Uterus (tissue), 4 donors: ENCODE data around the gene CFAP73. TPM values are rescaled to one million over a fixed set of nuclear protein-coding genes. Genes with fewer than 3 reads are reported as not detected.

Source experiments
- DNase-seq, 2 donors: peaks; one replicate each; pipeline ENCODE4 v3.0.0-alpha.2; 2019 to 2020
- H3K27ac ChIP-seq, 2 donors: fragments of 200-600 bp; sonication (generic); 1 replicate in 1 of 2; 2 replicates in 1 of 2; pipeline ENCODE4 v1.5.1; 2016 to 2018
- H3K27me3 ChIP-seq, 2 donors: fragments of 200-600 bp; sonication (generic); one replicate each; pipeline ENCODE4 v1.5.1; 2018 to 2019; ENCODE audit warnings: control low read depth in 1 of 2
- H3K36me3 ChIP-seq, 2 donors: fragments of 200-600 bp; sonication (generic); one replicate each; pipeline ENCODE4 v1.5.1; 2019; ENCODE audit warnings: control low read depth in 1 of 2
- H3K4me1 ChIP-seq, 2 donors: fragments of 200-600 bp; sonication (generic); one replicate each; pipeline ENCODE4 v1.5.1; 2018 to 2019; ENCODE audit warnings: control low read depth in 1 of 2
- H3K4me3 ChIP-seq, 2 donors: fragments of 200-600 bp; sonication (generic); 1 replicate in 1 of 2; 2 replicates in 1 of 2; pipeline ENCODE4 v1.5.1; 2018 to 2019; ENCODE audit warnings: mild to moderate bottlenecking in 1 of 2
- H3K9me3 ChIP-seq, 2 donors: fragments of 200-600 bp; sonication (generic); one replicate each; pipeline ENCODE4 v1.5.1; 2019; ENCODE audit warnings: control low read depth in 1 of 2
- POLR2A ChIP-seq, 2 donors: fragments of 450-650 bp; IDR thresholded peaks; one replicate each; pipeline ENCODE4 v1.6.1; 2016; ENCODE audit warnings: antibody characterized with exemption in 2 of 2, mild to moderate bottlenecking in 1 of 2, moderate library complexity in 1 of 2
- intact Hi-C: fragments of 100-400 bp; cut with DNase I; formaldehyde crosslinking; loops from one replicate; pipeline ENCODE4 v1.15.1; 2023; ENCODE audit warnings: low total_unique reads
- total RNA-seq, 4 donors: library from RNA; depleted of rRNA in 3 of 4; stranded (reverse); fragments of >200 nt in 3 of 4; gene quantifications; one replicate each; pipeline versions ENCODE4 v1.1.0 to v1.2.4, GENCODE V29; 2014 to 2023
- TF ChIP-seq, protein P1 (sequence below), 4 experiments: fragments of 200-600 bp in 2 of 4; fragments of 450-650 bp in 2 of 4; sonication (generic) in 2 of 4; IDR thresholded peaks; one replicate each; pipeline ENCODE4 v1.5.1; 2016 to 2019; ENCODE audit warnings: antibody characterized with exemption in 4 of 4, mild to moderate bottlenecking in 2 of 4, moderate library complexity in 1 of 4
- donor health status: DM: yes; HTN: yes; CAD: no.

The CFAP73 gene
- total RNA-seq, 4 donors from 2014 or later = 0.67 to 2.6 TPM; not detected in 2

GRCh38 chr12:113191227-113191626 lies 41.7 kb downstream of the CFAP73 start:
- H3K27me3 ChIP-seq = no peaks in the 10 kb centered on the region
- no peaks in the 10 kb centered on the region for H3K36me3 ChIP-seq
- intact Hi-C loops = no loop called here
- peaks cover 0 to 13% of the 10 kb centered on the region in 2 donors for H3K4me1 ChIP-seq
- H3K27ac ChIP-seq = no peak overlapping the region
- TF ChIP-seq POLR2A (IDR thresholded peaks at IDR 0.05) = no peak
- TF ChIP-seq, protein P1, sequence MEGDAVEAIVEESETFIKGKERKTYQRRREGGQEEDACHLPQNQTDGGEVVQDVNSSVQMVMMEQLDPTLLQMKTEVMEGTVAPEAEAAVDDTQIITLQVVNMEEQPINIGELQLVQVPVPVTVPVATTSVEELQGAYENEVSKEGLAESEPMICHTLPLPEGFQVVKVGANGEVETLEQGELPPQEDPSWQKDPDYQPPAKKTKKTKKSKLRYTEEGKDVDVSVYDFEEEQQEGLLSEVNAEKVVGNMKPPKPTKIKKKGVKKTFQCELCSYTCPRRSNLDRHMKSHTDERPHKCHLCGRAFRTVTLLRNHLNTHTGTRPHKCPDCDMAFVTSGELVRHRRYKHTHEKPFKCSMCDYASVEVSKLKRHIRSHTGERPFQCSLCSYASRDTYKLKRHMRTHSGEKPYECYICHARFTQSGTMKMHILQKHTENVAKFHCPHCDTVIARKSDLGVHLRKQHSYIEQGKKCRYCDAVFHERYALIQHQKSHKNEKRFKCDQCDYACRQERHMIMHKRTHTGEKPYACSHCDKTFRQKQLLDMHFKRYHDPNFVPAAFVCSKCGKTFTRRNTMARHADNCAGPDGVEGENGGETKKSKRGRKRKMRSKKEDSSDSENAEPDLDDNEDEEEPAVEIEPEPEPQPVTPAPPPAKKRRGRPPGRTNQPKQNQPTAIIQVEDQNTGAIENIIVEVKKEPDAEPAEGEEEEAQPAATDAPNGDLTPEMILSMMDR (IDR thresholded peaks at IDR 0.05) = no peak
- no peak overlapping the region for H3K4me3 ChIP-seq
- H3K9me3 ChIP-seq = no peaks in the 10 kb centered on the region
- no peak for DNase-seq

- no peak overlapping the region for H3K4me3 ChIP-seq
- no peak for DNase-seq
- intact Hi-C loops = no loop called here
- H3K27ac ChIP-seq = peak overlapping the region in 1 of 2 donors; percentile 56
- no peaks in the 10 kb centered on the region for H3K9me3 ChIP-seq
- no peaks in the 10 kb centered on the region for H3K36me3 ChIP-seq
- H3K4me1 ChIP-seq = peaks cover 0 to 6% of the 10 kb centered on the region in 2 donors
- H3K27me3 ChIP-seq = no peaks in the 10 kb centered on the region
- no peak for TF ChIP-seq POLR2A (IDR thresholded peaks at IDR 0.05)
- TF ChIP-seq, protein P1 (IDR thresholded peaks at IDR 0.05) = no peak
These were observed 45.5 kb downstream of the CFAP73 start for GRCh38 chr12:113194971-113195391.

GRCh38 chr12:113195598-113195997 lies 46.1 kb downstream of the CFAP73 start:
- DNase-seq = no peak

GRCh38 chr12:113196582-113196981 lies 47.1 kb downstream of the CFAP73 start:
- DNase-seq = no peak
- Histone ChIP-seq H3K9me3 (no peaks in the 10 kb centered on the region), H3K4me1 (peaks cover 0 to 6% of the 10 kb centered on the region in 2 donors), H3K27ac (no peak overlapping the region), H3K36me3 (no peaks in the 10 kb centered on the region), H3K4me3 (no peak overlapping the region), H3K27me3 (no peaks in the 10 kb centered on the region)
- intact Hi-C loops = no loop called here
- TF ChIP-seq, protein P1 (IDR thresholded peaks at IDR 0.05) = no peak

More at GRCh38 chr12:113195598-113195997, 46.1 kb downstream of the CFAP73 start:
- no peaks in the 10 kb centered on the region for H3K36me3 ChIP-seq
- H3K27ac ChIP-seq = peak overlapping the region; percentile 9 to 56
- intact Hi-C loops = no loop called here
- peaks cover 0 to 6% of the 10 kb centered on the region in 2 donors for H3K4me1 ChIP-seq
- H3K27me3 ChIP-seq = no peaks in the 10 kb centered on the region
- H3K4me3 ChIP-seq = no peak overlapping the region
- TF ChIP-seq, protein P1 (IDR thresholded peaks at IDR 0.05) = no peak
- no peak for TF ChIP-seq POLR2A (IDR thresholded peaks at IDR 0.05)
- H3K9me3 ChIP-seq = no peaks in the 10 kb centered on the region

DNA sequence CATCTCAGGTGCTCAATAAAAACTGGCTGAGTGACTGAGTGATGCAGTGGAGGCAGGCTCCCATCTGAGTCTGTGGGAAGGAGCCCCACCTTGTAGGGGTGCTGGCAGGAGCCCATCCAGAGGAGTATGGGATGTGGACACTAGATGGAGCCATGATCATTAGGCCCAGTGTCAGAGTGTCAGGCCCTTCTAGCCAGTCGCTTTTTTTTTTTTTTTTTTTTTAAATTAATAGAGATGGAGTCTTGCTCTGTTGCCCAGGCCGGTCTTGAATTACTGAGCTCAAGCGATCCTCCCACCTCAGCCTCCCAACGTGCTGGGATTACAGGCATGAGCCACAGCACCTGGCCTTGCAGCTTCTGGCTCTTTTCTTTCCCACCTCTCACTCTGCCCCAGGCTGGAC lies 47.5 kb downstream of the CFAP73 start:
- peak; percentile 73 to 78 for DNase-seq
- Histone ChIP-seq H3K36me3 (no peaks in the 10 kb centered on the region), H3K9me3 (no peaks in the 10 kb centered on the region), H3K27ac (no peak overlapping the region), H3K4me3 (no peak overlapping the region), H3K4me1 (peaks cover 0 to 6% of the 10 kb centered on the region in 2 donors), H3K27me3 (no peaks in the 10 kb centered on the region)
- TF ChIP-seq, protein P1 (IDR thresholded peaks at IDR 0.05) = peak; percentile 56 to 65 (median 61)
- no peak for TF ChIP-seq POLR2A (IDR thresholded peaks at IDR 0.05)
- intact Hi-C loops = no loop called here
